GM18502 (cell line): ENCODE results near the gene NKAPD1.
"Not testable (repeated sequence)": the region's sequence is repeated elsewhere in the genome, so short reads cannot be mapped to it uniquely, and the experiment has no call there.

Experiments used
- ATAC-seq: cut with Tn5 transposase; IDR thresholded peaks from one replicate; pipeline ENCODE4 v1.9.1; 2021; ENCODE audit warnings: mild to moderate bottlenecking; ENCODE audit not compliant: unreplicated experiment, poor library complexity

The NKAPD1 gene

GRCh38 chr11:112085822-112086421 lies 11.8 kb downstream of the NKAPD1 start:
- peak; percentile 32 for ATAC-seq

GRCh38 chr11:112086422-112087191 lies 12.5 kb downstream of the NKAPD1 start, which contains the start of the genes SDHD and TIMM8B:
Gene SDHD, plus strand, starts transcription at chr11:112086873. Its CDS starts 35 bp downstream, at chr11:112086908.
Gene TIMM8B, minus strand, starts transcription at chr11:112086756. Its CDS starts 33 bp downstream, at chr11:112086723.
- peak; percentile 89 for ATAC-seq

- no peak for ATAC-seq
Observed at GRCh38 chr11:112087212-112087611, 13.1 kb downstream of the NKAPD1 start.

GRCh38 chr11:112095302-112095701 lies 21.2 kb downstream of the NKAPD1 start:
- not testable (repeated sequence) for ATAC-seq

GRCh38 chr11:112096194-112096593 lies 22.1 kb downstream of the NKAPD1 start:
- no peak for ATAC-seq

GRCh38 chr11:112097734-112098528 lies 23.8 kb downstream of the NKAPD1 start:
- ATAC-seq = no peak

GRCh38 chr11:112100462-112100861 lies 26.4 kb downstream of the NKAPD1 start:
- ATAC-seq = no peak

GRCh38 chr11:112103446-112103845 lies 29.3 kb downstream of the NKAPD1 start:
- ATAC-seq = no peak

GRCh38 chr11:112106070-112106469 lies 32.0 kb downstream of the NKAPD1 start:
- no peak for ATAC-seq

- no peak for ATAC-seq
Observed at GRCh38 chr11:112113539-112114457, 39.7 kb downstream of the NKAPD1 start.

GRCh38 chr11:112114460-112114859 lies 40.4 kb downstream of the NKAPD1 start:
- no peak for ATAC-seq

GRCh38 chr11:112115386-112115785 lies 41.3 kb downstream of the NKAPD1 start:
- no peak for ATAC-seq

GRCh38 chr11:112118176-112118575 lies 44.1 kb downstream of the NKAPD1 start:
- ATAC-seq = no peak

GRCh38 chr11:112121981-112122615 lies 48.0 kb downstream of the NKAPD1 start:
- ATAC-seq = no peak

- ATAC-seq = no peak
Observed at GRCh38 chr11:112123129-112123528, 49.0 kb downstream of the NKAPD1 start.

- no peak for ATAC-seq
Observed at GRCh38 chr11:112127056-112127455, 53.0 kb downstream of the NKAPD1 start.

- no peak for ATAC-seq
Observed at GRCh38 chr11:112128483-112129121, 54.5 kb downstream of the NKAPD1 start.

- ATAC-seq = no peak
Observed at GRCh38 chr11:112129656-112130055, 55.6 kb downstream of the NKAPD1 start.

GRCh38 chr11:112132737-112133136 lies 58.6 kb downstream of the NKAPD1 start:
- ATAC-seq = no peak
